ENCODE results near the gene NCAPD3. TPM values are rescaled to one million over a fixed set of nuclear protein-coding genes. Genes with fewer than 3 reads are reported as not detected.
"Not testable (repeated sequence)": the region's sequence is repeated elsewhere in the genome, so short reads cannot be mapped to it uniquely, and the experiment has no call there.

The NCAPD3 gene
- total and polyA plus RNA-seq, 4 donors = 4.4 to 23.5 (median 16.5) TPM

- TF ChIP-seq CTCF (IDR thresholded peaks at IDR 0.05; ENCODE audit: control extremely low read depth, extremely low read depth) = no peak
- Histone ChIP-seq H3K36me3 (ENCODE audit: control insufficient read depth in 4 of 4, insufficient read depth in 4 of 4, low read length in 4 of 4) (peaks cover 9 to 37% (median 27%) of the 10 kb centered on the region in 4 donors), H3K4me1 (ENCODE audit: control insufficient read depth in 5 of 5, insufficient read depth in 5 of 5, low read length in 5 of 5) (no peaks in the 10 kb centered on the region), H3K4me3 (no peak overlapping the region), H3K9ac (ENCODE audit: insufficient read depth in 1 of 2, low read length in 2 of 2) (no peak overlapping the region), H3K9me3 (ENCODE audit: control insufficient read depth in 4 of 4, insufficient read depth in 3 of 4, low read length in 3 of 4) (no peaks in the 10 kb centered on the region), H3K27me3 (ENCODE audit: control insufficient read depth in 3 of 3, insufficient read depth in 3 of 3, low read length in 2 of 3) (no peaks in the 10 kb centered on the region), H3K27ac (ENCODE audit: low read depth in 1 of 2, low read length in 1 of 2) (no peak overlapping the region)
- ATAC-seq (ENCODE audit: insufficient read depth, low FRiP score) = no peak
- no peak for DNase-seq
- 91 to 96% methylated on average over 4 of the region's 4 CpGs for WGBS, 2 donors
Observed at GRCh38 chr11:134196756-134197155, 27.0 kb downstream of the NCAPD3 start.

GRCh38 chr11:134188092-134188491 is 35.7 kb downstream of the NCAPD3 start:
- H3K4me1 ChIP-seq (ENCODE audit: control insufficient read depth in 5 of 5, insufficient read depth in 5 of 5, low read length in 5 of 5); H3K27ac ChIP-seq (ENCODE audit: low read depth in 1 of 2, low read length in 1 of 2); H3K9me3 ChIP-seq (ENCODE audit: control insufficient read depth in 4 of 4, insufficient read depth in 3 of 4, low read length in 3 of 4); DNase-seq; ATAC-seq (ENCODE audit: insufficient read depth, low FRiP score); H3K4me3 ChIP-seq; H3K27me3 ChIP-seq (ENCODE audit: control insufficient read depth in 3 of 3, insufficient read depth in 3 of 3, low read length in 2 of 3); H3K9ac ChIP-seq (ENCODE audit: insufficient read depth in 1 of 2, low read length in 2 of 2): not testable (repeated sequence)
- H3K36me3 ChIP-seq (ENCODE audit: control insufficient read depth in 4 of 4, insufficient read depth in 4 of 4, low read length in 4 of 4) = peaks cover 24 to 47% (median 43%) of the 10 kb centered on the region in 4 donors
- 98% methylated on average over 8 of the region's 8 CpGs for WGBS, 2 donors

- WGBS, 2 donors = 92 to 94% methylated on average over 4 of the region's 4 CpGs
- Histone ChIP-seq H3K27ac (ENCODE audit: low read depth in 1 of 2, low read length in 1 of 2) (no peak overlapping the region), H3K36me3 (ENCODE audit: control insufficient read depth in 4 of 4, insufficient read depth in 4 of 4, low read length in 4 of 4) (peaks cover 16 to 34% (median 18%) of the 10 kb centered on the region in 4 donors), H3K9me3 (ENCODE audit: control insufficient read depth in 4 of 4, insufficient read depth in 3 of 4, low read length in 3 of 4) (no peaks in the 10 kb centered on the region), H3K9ac (ENCODE audit: insufficient read depth in 1 of 2, low read length in 2 of 2) (no peak overlapping the region), H3K27me3 (ENCODE audit: control insufficient read depth in 3 of 3, insufficient read depth in 3 of 3, low read length in 2 of 3) (no peaks in the 10 kb centered on the region), H3K4me1 (ENCODE audit: control insufficient read depth in 5 of 5, insufficient read depth in 5 of 5, low read length in 5 of 5) (no peaks in the 10 kb centered on the region), H3K4me3 (no peak overlapping the region)
- no peak for DNase-seq
- no peak for ATAC-seq (ENCODE audit: insufficient read depth, low FRiP score)
- TF ChIP-seq CTCF (IDR thresholded peaks at IDR 0.05; ENCODE audit: control extremely low read depth, extremely low read depth) = no peak
Observed at GRCh38 chr11:134181707-134182106, 42.1 kb downstream of the NCAPD3 start.

- whole genome bisulfite sequencing, 2 donors = 68 to 79% methylated on average over 5 of the region's 5 CpGs
- no peaks in the 10 kb centered on the region for H3K4me1 ChIP-seq (ENCODE audit: control insufficient read depth in 5 of 5, insufficient read depth in 5 of 5, low read length in 5 of 5)
- ATAC-seq (ENCODE audit: insufficient read depth, low FRiP score) = no peak
- no peaks in the 10 kb centered on the region for H3K9me3 ChIP-seq (ENCODE audit: control insufficient read depth in 4 of 4, insufficient read depth in 3 of 4, low read length in 3 of 4)
- no peak overlapping the region for H3K27ac ChIP-seq (ENCODE audit: low read depth in 1 of 2, low read length in 1 of 2)
- DNase-seq = peak in 1 of 3 donors; percentile 5
- H3K27me3 ChIP-seq (ENCODE audit: control insufficient read depth in 3 of 3, insufficient read depth in 3 of 3, low read length in 2 of 3) = no peaks in the 10 kb centered on the region
- H3K9ac ChIP-seq (ENCODE audit: insufficient read depth in 1 of 2, low read length in 2 of 2) = no peak overlapping the region
- no peak overlapping the region for H3K4me3 ChIP-seq
- no peak for TF ChIP-seq CTCF (IDR thresholded peaks at IDR 0.05; ENCODE audit: control extremely low read depth, extremely low read depth)
- peaks cover 14 to 25% (median 20%) of the 10 kb centered on the region in 4 donors for H3K36me3 ChIP-seq (ENCODE audit: control insufficient read depth in 4 of 4, insufficient read depth in 4 of 4, low read length in 4 of 4)
Observed at GRCh38 chr11:134178032-134178674, 45.6 kb downstream of the NCAPD3 start.

Measured in lung (tissue), 12 donors.